K562 (cell line): ENCODE measurements around the gene YIPF1. TPM values are rescaled to one million over a fixed set of nuclear protein-coding genes. Genes with fewer than 3 reads are reported as not detected.

Source experiments
- ATAC-seq: fragments of 200-7000 bp; cut with Tn5 transposase; 3 replicates; pipeline ENCODE4 v1.9.1; 2020; ENCODE audit warnings: moderate library complexity
- BruUV-seq: library from RNA; stranded (reverse); fragments of 400-500 nt; replicated peaks from 2 replicates; lab custom pipeline; 2021; lab: Mats Ljungman, UMichigan
- CTCF ChIA-PET: fragments of 300-600 bp; formaldehyde crosslinking; extraction: SDS; loops from one replicate; lab custom pipeline; 2021; ENCODE audit warnings: low intra/inter-chr PET ratio; lab: Yijun Ruan, JAX
- POLR2A ChIA-PET: fragments of 300-600, 350-650 bp; sonication (Branson Sonifier 250); formaldehyde crosslinking; extraction: SDS; loops from one replicate; lab custom pipeline; 2021; ENCODE audit warnings: antibody characterized with exemption, inconsistent platforms; lab: Yijun Ruan, JAX
- DNase-seq, 4 experiments: peaks; one replicate each; pipeline versions ENCODE4 v3.0.0 to v3.0.0-alpha.2; 2011 to 2018; ENCODE audit warnings: low spot score in 3 of 4, mixed read lengths in 3 of 4; ENCODE audit errors: extremely low read depth in 1 of 4
- FAIRE-seq: peaks from 2 replicates; lab custom pipeline; 2011; peaks lifted over from hg19 to GRCh38; lab: Jason Lieb, UNC
- H2AFZ ChIP-seq: 2 replicates; pipeline ENCODE4 v1.6.0; 2011; ENCODE audit warnings: low read depth, low read length, control low read depth, inconsistent platforms
- H3K27ac ChIP-seq: fragments of 200-600 bp; 3 replicates; pipeline ENCODE4 v1.8.0; 2011; ENCODE audit warnings: low read depth, mild to moderate bottlenecking, control low read depth, inconsistent platforms, low read length, moderate library complexity, mixed read lengths; ENCODE audit errors: extremely low read depth
- H3K27me3 ChIP-seq, 2 experiments: fragments of 300-600 bp in 1 of 2; 2 replicates in 1 of 2; 3 replicates in 1 of 2; pipeline versions ENCODE4 v1.6.0 to v1.8.0; 2011; ENCODE audit warnings: inconsistent platforms in 2 of 2, low read length in 2 of 2, mild to moderate bottlenecking in 1 of 2, mixed read lengths in 1 of 2, moderate library complexity in 1 of 2; ENCODE audit not compliant: control insufficient read depth in 2 of 2, insufficient read depth in 2 of 2
- H3K36me3 ChIP-seq: fragments of 300-600 bp; 3 replicates; pipeline ENCODE4 v1.8.0; 2011; ENCODE audit warnings: mild to moderate bottlenecking, low read length, inconsistent platforms; ENCODE audit not compliant: control insufficient read depth, insufficient read depth
- H3K4me1 ChIP-seq, 2 experiments: fragments of 200-600 bp in 1 of 2; replicated peaks in 1 of 2; 2 replicates in 1 of 2; 3 replicates in 1 of 2; pipeline versions ENCODE4 v1.5.1 to v1.8.0; 2011; ENCODE audit warnings: inconsistent platforms in 2 of 2, low read length in 2 of 2, mild to moderate bottlenecking in 1 of 2, mixed read lengths in 1 of 2, moderate library complexity in 1 of 2; ENCODE audit not compliant: control insufficient read depth in 2 of 2, insufficient read depth in 2 of 2
- H3K4me2 ChIP-seq: 2 replicates; pipeline ENCODE4 v1.6.1; 2011; ENCODE audit warnings: low read length, control low read depth, inconsistent platforms, mixed read lengths; ENCODE audit not compliant: insufficient read depth
- H3K4me3 ChIP-seq: fragments of 200-600 bp; sonication (generic), shearing (Covaris generic); 2 replicates; pipeline ENCODE4 v1.5.1; 2016; ENCODE audit warnings: control low read depth, inconsistent platforms
- H3K79me2 ChIP-seq: fragments of 200-600 bp; 3 replicates; pipeline ENCODE4 v1.8.0; 2011; ENCODE audit warnings: low read length, inconsistent platforms; ENCODE audit not compliant: control insufficient read depth, insufficient read depth
- H3K9ac ChIP-seq, 2 experiments: 2 replicates each; pipeline versions ENCODE4 v1.6.0 to v1.6.1; 2011; ENCODE audit warnings: low read depth in 2 of 2, low read length in 2 of 2, control low read depth in 1 of 2, inconsistent platforms in 1 of 2, mild to moderate bottlenecking in 1 of 2, mixed read lengths in 1 of 2; ENCODE audit not compliant: insufficient read depth in 1 of 2
- H3K9me1 ChIP-seq: one replicate; pipeline ENCODE4 v1.6.0; 2011; ENCODE audit warnings: inconsistent platforms, mild to moderate bottlenecking, low read length, moderate library complexity; ENCODE audit not compliant: control insufficient read depth, insufficient read depth
- H3K9me3 ChIP-seq: replicated peaks from 2 replicates; pipeline ENCODE4 v1.5.1; 2011; ENCODE audit warnings: low read depth, low read length, inconsistent platforms; ENCODE audit not compliant: control insufficient read depth, insufficient read depth
- H4K20me1 ChIP-seq: replicated peaks from 2 replicates; pipeline ENCODE4 v1.6.1; 2011; ENCODE audit warnings: low read length, inconsistent platforms, mixed read lengths; ENCODE audit not compliant: control insufficient read depth, insufficient read depth
- CBFA2T3 ChIP-seq: fragments of 450-650 bp; IDR thresholded peaks from 2 replicates; pipeline ENCODE4 v1.6.1; 2017
- E2F5 ChIP-seq: sonication (generic); formaldehyde crosslinking; IDR thresholded peaks from 2 replicates; pipeline ENCODE4 v1.8.0; 2022; ENCODE audit warnings: mild to moderate bottlenecking, missing genetic modification reagents
- FUS ChIP-seq: fragments of 200-400 bp; formaldehyde crosslinking; optimal IDR thresholded peaks from 2 replicates; pipeline ENCODE3; 2017; ENCODE audit warnings: low read depth, low read length
- GABPB1 ChIP-seq: sonication (generic); formaldehyde crosslinking; IDR thresholded peaks from 2 replicates; pipeline ENCODE4 v1.8.0; 2022; ENCODE audit warnings: mild to moderate bottlenecking, missing genetic modification reagents
- JUNB ChIP-seq: fragments of 450-650 bp; formaldehyde crosslinking; conservative IDR thresholded peaks from 2 replicates; pipeline ENCODE4 v1.4.0; 2020; ENCODE audit warnings: mild to moderate bottlenecking
- MXI1 ChIP-seq: IDR thresholded peaks from 2 replicates; pipeline ENCODE4 v1.6.1; 2011; ENCODE audit warnings: low read depth, mild to moderate bottlenecking, improper control_type of control experiment, low read length
- RBM15 ChIP-seq: fragments of 200-400 bp; formaldehyde crosslinking; IDR thresholded peaks from 2 replicates; pipeline ENCODE4 v1.6.1; 2018; ENCODE audit warnings: mild to moderate bottlenecking, low read length, moderate library complexity; ENCODE audit not compliant: insufficient read depth
- ZNF212 ChIP-seq: fragments of 450-650 bp; formaldehyde crosslinking; IDR thresholded peaks from 2 replicates; pipeline ENCODE4 v1.4.0; 2020; ENCODE audit warnings: mild to moderate bottlenecking
- WGBS: fragments of 100-300 bp; shearing (Covaris generic); methylation state at CpG from one replicate; pipeline ENCODE4 v1.1.6; 2016; ENCODE audit warnings: low coverage, mixed read lengths; ENCODE audit not compliant: insufficient coverage; ENCODE audit errors: missing lambda C conversion rate; 5-methylcytosine and 5-hydroxymethylcytosine counted together
- in situ Hi-C: fragments of 300-500 bp; cut with MboI; formaldehyde crosslinking; loops from 4 replicates; pipeline ENCODE4 v1.15.0; 2018; ENCODE audit warnings: inconsistent platforms, mixed read lengths
- intact Hi-C: fragments of 100-400 bp; cut with micrococcal nuclease; formaldehyde crosslinking; loops from 2 replicates; pipeline ENCODE4 v1.14.2; 2022
- polyA plus RNA-seq, 8 experiments: library from polyadenylated mRNA; depleted of rRNA in 4 of 8; stranded (reverse) in 5 of 8; unstranded in 3 of 8; fragments of >200 nt; fragmentation: Nextera tagmentation in 2 of 8; fragmentation: Illumina TruSeq in 1 of 8; extraction: Ambion mirVana in 2 of 8; extraction: Trizol in 1 of 8; gene quantifications; 2 replicates each; pipeline versions ENCODE4 v1.2.1 to v1.2.3, GENCODE V29; 2011 to 2014; ENCODE audit warnings: inconsistent platforms in 1 of 8, missing spikeins in 1 of 8
- total RNA-seq, 7 experiments: library from RNA; depleted of rRNA in 6 of 7; stranded (reverse); fragments of >200 nt in 6 of 7; fragmentation: Illumina TruSeq in 2 of 7; extraction: Trizol in 2 of 7; gene quantifications; 2 replicates each; pipeline versions ENCODE4 v1.2.1 to v1.2.3, GENCODE V29; 2011 to 2021; ENCODE audit warnings: low replicate concordance in 1 of 7
- TF ChIP-seq, protein P1 (sequence below): fragments of 450-650 bp; conservative IDR thresholded peaks from 2 replicates; pipeline ENCODE4 v1.6.1; 2016; ENCODE audit warnings: missing genetic modification characterization, low read depth, mild to moderate bottlenecking, control low read depth, missing compliant biosample characterization
- TF ChIP-seq, protein P2 (sequence below), 2 experiments: fragments of 250-450 bp in 1 of 2; fragments of 450-650 bp in 1 of 2; sonication (Bioruptor Pico) in 1 of 2; IDR thresholded peaks; 2 replicates each; pipeline versions ENCODE4 v1.6.1 to v1.8.0; 2016 to 2021; ENCODE audit warnings: mild to moderate bottlenecking in 2 of 2, moderate library complexity in 2 of 2, missing compliant biosample characterization in 1 of 2, missing genetic modification characterization in 1 of 2
- TF ChIP-seq, protein P3 (sequence below): sonication (generic); formaldehyde crosslinking; IDR thresholded peaks from 2 replicates; pipeline ENCODE4 v1.8.0; 2022; ENCODE audit warnings: missing genetic modification reagents, mild to moderate bottlenecking, borderline replicate concordance
- TF ChIP-seq, protein P4 (sequence below): IDR thresholded peaks from 3 replicates; pipeline ENCODE4 v1.6.1; 2011; ENCODE audit warnings: borderline replicate concordance, mild to moderate bottlenecking, moderate library complexity; ENCODE audit not compliant: insufficient read length; ENCODE audit errors: extremely low read depth

YIPF1 gene
- total and polyA plus RNA-seq, 9 of the 15 experiments (the other 6 are each of a cell fraction or from before 2014, with no cell fraction given), result 11.5 to 37.5 (median 19.2) TPM

DNA sequence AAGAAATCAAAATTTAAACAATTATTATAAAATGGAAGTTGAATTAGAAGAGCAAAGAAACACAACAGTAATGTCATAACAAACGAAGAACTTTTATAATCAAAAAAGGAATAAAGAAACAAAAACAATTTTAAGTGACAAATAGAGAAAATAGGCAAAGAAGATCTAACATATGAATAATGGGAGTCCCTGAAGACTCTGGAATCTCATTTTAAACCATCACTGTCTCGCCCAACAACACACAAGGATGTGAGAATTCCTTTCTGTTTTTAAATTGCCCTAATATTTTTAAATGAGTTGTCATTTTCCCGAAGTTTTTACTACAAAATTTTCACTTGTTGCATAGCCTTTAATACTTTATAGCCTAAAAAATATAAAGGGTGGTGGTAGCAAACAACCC lies 47.2 kb downstream of the YIPF1 start (continued):
- TF ChIP-seq, protein P1, sequence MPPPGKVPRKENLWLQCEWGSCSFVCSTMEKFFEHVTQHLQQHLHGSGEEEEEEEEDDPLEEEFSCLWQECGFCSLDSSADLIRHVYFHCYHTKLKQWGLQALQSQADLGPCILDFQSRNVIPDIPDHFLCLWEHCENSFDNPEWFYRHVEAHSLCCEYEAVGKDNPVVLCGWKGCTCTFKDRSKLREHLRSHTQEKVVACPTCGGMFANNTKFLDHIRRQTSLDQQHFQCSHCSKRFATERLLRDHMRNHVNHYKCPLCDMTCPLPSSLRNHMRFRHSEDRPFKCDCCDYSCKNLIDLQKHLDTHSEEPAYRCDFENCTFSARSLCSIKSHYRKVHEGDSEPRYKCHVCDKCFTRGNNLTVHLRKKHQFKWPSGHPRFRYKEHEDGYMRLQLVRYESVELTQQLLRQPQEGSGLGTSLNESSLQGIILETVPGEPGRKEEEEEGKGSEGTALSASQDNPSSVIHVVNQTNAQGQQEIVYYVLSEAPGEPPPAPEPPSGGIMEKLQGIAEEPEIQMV (tag), result no peak
- TF ChIP-seq MXI1, result no peak
- no peak for TF ChIP-seq GABPB1 (CRISPR knock-in tag)
- TF ChIP-seq, all 486 proteins: peak for 7

GRCh38 chr1:53838654-53838974 lies 51.0 kb downstream of the YIPF1 start:
- POLR2A ChIA-PET, result interaction anchor here (0.6 to 0.7 kb wide), 3 partner anchors 13 to 978 kb away, joined by 3 read pairs; no protein-coding TSS in a partner anchor
- peak; percentile 96 for FAIRE-seq
- no peak for TF ChIP-seq FUS
- TF ChIP-seq, protein P2, sequence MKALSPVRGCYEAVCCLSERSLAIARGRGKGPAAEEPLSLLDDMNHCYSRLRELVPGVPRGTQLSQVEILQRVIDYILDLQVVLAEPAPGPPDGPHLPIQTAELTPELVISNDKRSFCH (CRISPR knock-in tag; IDR thresholded peaks at IDR 0.05), result no peak
- TF ChIP-seq, protein P2 (tag; IDR thresholded peaks at IDR 0.05), result no peak
- no peak for TF ChIP-seq ZNF212 (CRISPR knock-in tag)
- TF ChIP-seq JUNB (CRISPR knock-in tag), result no peak
- TF ChIP-seq CBFA2T3, result no peak
- TF ChIP-seq, protein P3, sequence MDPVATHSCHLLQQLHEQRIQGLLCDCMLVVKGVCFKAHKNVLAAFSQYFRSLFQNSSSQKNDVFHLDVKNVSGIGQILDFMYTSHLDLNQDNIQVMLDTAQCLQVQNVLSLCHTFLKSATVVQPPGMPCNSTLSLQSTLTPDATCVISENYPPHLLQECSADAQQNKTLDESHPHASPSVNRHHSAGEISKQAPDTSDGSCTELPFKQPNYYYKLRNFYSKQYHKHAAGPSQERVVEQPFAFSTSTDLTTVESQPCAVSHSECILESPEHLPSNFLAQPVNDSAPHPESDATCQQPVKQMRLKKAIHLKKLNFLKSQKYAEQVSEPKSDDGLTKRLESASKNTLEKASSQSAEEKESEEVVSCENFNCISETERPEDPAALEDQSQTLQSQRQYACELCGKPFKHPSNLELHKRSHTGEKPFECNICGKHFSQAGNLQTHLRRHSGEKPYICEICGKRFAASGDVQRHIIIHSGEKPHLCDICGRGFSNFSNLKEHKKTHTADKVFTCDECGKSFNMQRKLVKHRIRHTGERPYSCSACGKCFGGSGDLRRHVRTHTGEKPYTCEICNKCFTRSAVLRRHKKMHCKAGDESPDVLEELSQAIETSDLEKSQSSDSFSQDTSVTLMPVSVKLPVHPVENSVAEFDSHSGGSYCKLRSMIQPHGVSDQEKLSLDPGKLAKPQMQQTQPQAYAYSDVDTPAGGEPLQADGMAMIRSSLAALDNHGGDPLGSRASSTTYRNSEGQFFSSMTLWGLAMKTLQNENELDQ (CRISPR knock-in tag), result no peak
- no peak for TF ChIP-seq RBM15
- no peak for TF ChIP-seq E2F5
- TF ChIP-seq, protein P4, sequence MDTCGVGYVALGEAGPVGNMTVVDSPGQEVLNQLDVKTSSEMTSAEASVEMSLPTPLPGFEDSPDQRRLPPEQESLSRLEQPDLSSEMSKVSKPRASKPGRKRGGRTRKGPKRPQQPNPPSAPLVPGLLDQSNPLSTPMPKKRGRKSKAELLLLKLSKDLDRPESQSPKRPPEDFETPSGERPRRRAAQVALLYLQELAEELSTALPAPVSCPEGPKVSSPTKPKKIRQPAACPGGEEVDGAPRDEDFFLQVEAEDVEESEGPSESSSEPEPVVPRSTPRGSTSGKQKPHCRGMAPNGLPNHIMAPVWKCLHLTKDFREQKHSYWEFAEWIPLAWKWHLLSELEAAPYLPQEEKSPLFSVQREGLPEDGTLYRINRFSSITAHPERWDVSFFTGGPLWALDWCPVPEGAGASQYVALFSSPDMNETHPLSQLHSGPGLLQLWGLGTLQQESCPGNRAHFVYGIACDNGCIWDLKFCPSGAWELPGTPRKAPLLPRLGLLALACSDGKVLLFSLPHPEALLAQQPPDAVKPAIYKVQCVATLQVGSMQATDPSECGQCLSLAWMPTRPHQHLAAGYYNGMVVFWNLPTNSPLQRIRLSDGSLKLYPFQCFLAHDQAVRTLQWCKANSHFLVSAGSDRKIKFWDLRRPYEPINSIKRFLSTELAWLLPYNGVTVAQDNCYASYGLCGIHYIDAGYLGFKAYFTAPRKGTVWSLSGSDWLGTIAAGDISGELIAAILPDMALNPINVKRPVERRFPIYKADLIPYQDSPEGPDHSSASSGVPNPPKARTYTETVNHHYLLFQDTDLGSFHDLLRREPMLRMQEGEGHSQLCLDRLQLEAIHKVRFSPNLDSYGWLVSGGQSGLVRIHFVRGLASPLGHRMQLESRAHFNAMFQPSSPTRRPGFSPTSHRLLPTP, result no peak

More at GRCh38 chr1:53838654-53838974, 51.0 kb downstream of the YIPF1 start:
- no peaks in the 10 kb centered on the region for H3K9me3 ChIP-seq
- peak overlapping the region in 1 of 2 experiments; percentile 92; a peak in 2 of 4 replicates for H3K9ac ChIP-seq
- H3K27me3 ChIP-seq, result no peaks in the 10 kb centered on the region
- DNase-seq (no peak), ATAC-seq (no peak)
- peak overlapping the region; percentile 99 for H2AFZ ChIP-seq
- CTCF ChIA-PET, result no interaction called here
- peaks cover 23% of the 10 kb centered on the region for H3K36me3 ChIP-seq
- H3K27ac ChIP-seq, result peak overlapping the region; percentile 97; the same call in 2 of the 3 replicates
- intact Hi-C loops (no loop called here), in situ Hi-C loops (no loop called here)
- peak overlapping the region; percentile 100 for H3K4me2 ChIP-seq
- H3K4me1 ChIP-seq, result peaks cover 4 to 13% of the 10 kb centered on the region in 2 experiments; a peak in 3 of 5 replicates
- H4K20me1 ChIP-seq, result no peaks in the 10 kb centered on the region
- no TSS peak for BruUV-seq
- 10% methylated on average over 2 of the region's 2 CpGs for WGBS
- H3K4me3 ChIP-seq, result peak overlapping the region; percentile 90
- H3K79me2 ChIP-seq, result peaks cover 47% of the 10 kb centered on the region
- no peaks in the 10 kb centered on the region for H3K9me1 ChIP-seq
